Measurements from ENCODE around the gene RAB11A.
A peak's percentile ranks its signal among the peaks of the same experiment; 100 is the strongest.
"Not testable (repeated sequence)": the region's sequence is repeated elsewhere in the genome, so short reads cannot be mapped to it uniquely, and the experiment has no call there.

The RAB11A gene

DNA sequence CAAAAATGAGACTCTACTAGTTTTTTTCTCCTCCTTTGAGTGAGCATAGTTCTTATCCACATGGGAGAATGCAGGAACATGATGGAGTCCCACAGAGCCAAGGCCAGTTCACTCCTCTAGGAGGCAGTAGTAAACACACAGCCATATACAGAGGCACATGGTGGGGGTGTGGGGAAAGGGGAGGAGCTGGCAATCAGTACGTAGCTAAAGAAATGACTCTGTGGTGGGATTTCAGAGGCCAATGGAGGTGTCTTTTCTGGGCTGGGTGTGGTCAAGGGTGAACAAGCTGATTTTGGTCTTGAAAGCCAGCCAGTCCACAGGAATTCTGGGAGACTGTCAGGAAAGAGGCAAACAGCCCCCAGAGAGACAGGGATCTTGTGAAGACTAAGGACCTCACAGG is 6.6 kb upstream of the RAB11A start:
- DNase-seq = peak; percentile 78
- H3K4me1 ChIP-seq (ENCODE audit: control insufficient read depth, insufficient read depth, low read depth, low read length) = no peaks in the 10 kb centered on the region
- no peak overlapping the region for H3K4me3 ChIP-seq (ENCODE audit: insufficient read depth in 1 of 2, low read depth in 1 of 2, low read length in 2 of 2)
- H2BK12ac ChIP-seq (ENCODE audit: low read length in 2 of 2) = no peak overlapping the region
- H3K79me1 ChIP-seq (replicated peaks; ENCODE audit: low read length, poor library complexity, severe bottlenecking) = no peaks in the 10 kb centered on the region
- H3K23ac ChIP-seq (ENCODE audit: low read length in 2 of 2) = no peak overlapping the region
- H3K36me3 ChIP-seq (ENCODE audit: control insufficient read depth in 1 of 2, insufficient read depth in 2 of 2, low read depth in 1 of 2, low read length in 2 of 2) = no peaks in the 10 kb centered on the region
- H2BK15ac ChIP-seq (ENCODE audit: low read depth, poor library complexity, severe bottlenecking) = no peak overlapping the region
- no peak overlapping the region for H4K91ac ChIP-seq (ENCODE audit: low read length)
- H2BK5ac ChIP-seq (ENCODE audit: low read depth, low read length, poor library complexity, severe bottlenecking) = no peak overlapping the region
- H2AK5ac ChIP-seq (ENCODE audit: low read length, severe bottlenecking) = no peak overlapping the region
- 8% methylated on average over 1 of the region's 1 CpG for WGBS
- no peaks in the 10 kb centered on the region for H3K9me3 ChIP-seq (ENCODE audit: control insufficient read depth, low read length)
- no peak overlapping the region for H3K4me2 ChIP-seq (ENCODE audit: low read length, poor library complexity, severe bottlenecking)
- H3K27me3 ChIP-seq (ENCODE audit: control insufficient read depth in 1 of 2, insufficient read depth in 1 of 2, low read length in 2 of 2) = no peaks in the 10 kb centered on the region
- no peak overlapping the region for H3K14ac ChIP-seq (ENCODE audit: low read length in 2 of 2)
- no peak overlapping the region for H3K9ac ChIP-seq (ENCODE audit: low read length)
- no peak overlapping the region for H2BK120ac ChIP-seq (ENCODE audit: low read depth, low read length)
- no peak overlapping the region for H3K27ac ChIP-seq (ENCODE audit: low read length, poor library complexity, severe bottlenecking)
- peak overlapping the region; percentile 60 for H2AFZ ChIP-seq (ENCODE audit: low read depth, low read length)
- H3K4ac ChIP-seq (ENCODE audit: low read depth in 1 of 2, low read length in 2 of 2) = no peak overlapping the region
- no peak overlapping the region for H3K18ac ChIP-seq (ENCODE audit: low read depth in 1 of 2, low read length in 2 of 2)
- no peak overlapping the region for H4K8ac ChIP-seq (ENCODE audit: low read length)

DNA sequence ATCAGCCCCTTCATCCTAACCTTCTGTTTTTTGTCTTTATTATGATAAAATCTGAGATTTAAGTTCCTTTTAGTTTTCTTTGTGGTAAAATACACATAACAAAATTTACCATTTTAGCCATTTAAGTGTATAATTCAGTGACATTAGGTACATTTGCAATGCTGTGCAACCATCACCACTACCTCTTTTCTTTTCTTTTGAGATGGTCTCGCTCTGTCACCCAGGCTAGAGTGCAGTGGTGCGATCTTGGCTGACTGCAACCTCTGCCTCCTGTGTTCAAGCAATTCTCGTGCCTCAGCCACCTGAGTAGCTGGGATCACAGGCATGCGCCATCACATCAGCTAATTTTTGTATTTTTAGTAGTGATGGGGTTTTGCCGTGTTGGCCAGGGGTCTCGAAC is 6.2 kb upstream of the RAB11A start:
- no peak overlapping the region for H2BK12ac ChIP-seq (ENCODE audit: low read length in 2 of 2)
- H3K4ac ChIP-seq (ENCODE audit: low read depth in 1 of 2, low read length in 2 of 2) = no peak overlapping the region
- no peak overlapping the region for H3K4me3 ChIP-seq (ENCODE audit: insufficient read depth in 1 of 2, low read depth in 1 of 2, low read length in 2 of 2)
- no peak overlapping the region for H4K8ac ChIP-seq (ENCODE audit: low read length)
- H4K91ac ChIP-seq (ENCODE audit: low read length) = no peak overlapping the region
- no peak overlapping the region for H3K4me2 ChIP-seq (ENCODE audit: low read length, poor library complexity, severe bottlenecking)
- no peak overlapping the region for H3K23ac ChIP-seq (ENCODE audit: low read length in 2 of 2)
- no peak overlapping the region for H3K14ac ChIP-seq (ENCODE audit: low read length in 2 of 2)
- no peaks in the 10 kb centered on the region for H3K79me1 ChIP-seq (replicated peaks; ENCODE audit: low read length, poor library complexity, severe bottlenecking)
- H3K4me1 ChIP-seq (ENCODE audit: control insufficient read depth, insufficient read depth, low read depth, low read length) = no peaks in the 10 kb centered on the region
- no peak overlapping the region for H3K27ac ChIP-seq (ENCODE audit: low read length, poor library complexity, severe bottlenecking)
- no peak for DNase-seq
- H2AK5ac ChIP-seq (ENCODE audit: low read length, severe bottlenecking) = no peak overlapping the region
- no peak overlapping the region for H3K18ac ChIP-seq (ENCODE audit: low read depth in 1 of 2, low read length in 2 of 2)
- H2BK120ac ChIP-seq (ENCODE audit: low read depth, low read length) = no peak overlapping the region
- no peak overlapping the region for H2BK5ac ChIP-seq (ENCODE audit: low read depth, low read length, poor library complexity, severe bottlenecking)
- no peaks in the 10 kb centered on the region for H3K36me3 ChIP-seq (ENCODE audit: control insufficient read depth in 1 of 2, insufficient read depth in 2 of 2, low read depth in 1 of 2, low read length in 2 of 2)
- 96% methylated on average over 5 of the region's 6 CpGs for whole genome bisulfite sequencing
- no peaks in the 10 kb centered on the region for H3K27me3 ChIP-seq (ENCODE audit: control insufficient read depth in 1 of 2, insufficient read depth in 1 of 2, low read length in 2 of 2)
- no peak overlapping the region for H2BK15ac ChIP-seq (ENCODE audit: low read depth, poor library complexity, severe bottlenecking)
- no peak overlapping the region for H2AFZ ChIP-seq (ENCODE audit: low read depth, low read length)
- H3K9ac ChIP-seq (ENCODE audit: low read length) = no peak overlapping the region
- H3K9me3 ChIP-seq (ENCODE audit: control insufficient read depth, low read length) = no peaks in the 10 kb centered on the region

DNA sequence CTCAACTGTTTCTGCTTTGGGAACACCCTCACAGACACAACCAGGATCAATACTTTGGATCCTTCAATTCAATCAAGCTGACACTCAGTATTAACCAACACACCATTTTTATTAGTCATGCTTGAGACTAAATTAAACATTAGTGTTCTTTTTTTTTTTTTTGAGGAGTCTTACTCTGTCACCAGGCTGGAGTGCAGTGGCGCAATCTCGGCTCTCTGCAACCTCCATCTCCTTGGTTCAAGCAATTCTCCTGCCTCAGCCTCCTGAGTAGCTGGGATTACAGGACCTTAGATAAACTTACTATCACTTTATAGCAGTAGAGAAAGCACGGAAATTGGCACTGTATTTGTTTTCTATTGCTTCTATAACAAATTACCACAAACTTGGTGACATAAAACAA is 2.0 kb upstream of the RAB11A start:
- Histone ChIP-seq H3K9me3 (ENCODE audit: control insufficient read depth, low read length) (no peaks in the 10 kb centered on the region), H3K18ac (ENCODE audit: low read depth in 1 of 2, low read length in 2 of 2) (no peak overlapping the region), H3K4me2 (ENCODE audit: low read length, poor library complexity, severe bottlenecking) (no peak overlapping the region), H2BK120ac (ENCODE audit: low read depth, low read length) (no peak overlapping the region), H3K36me3 (ENCODE audit: control insufficient read depth in 1 of 2, insufficient read depth in 2 of 2, low read depth in 1 of 2, low read length in 2 of 2) (no peaks in the 10 kb centered on the region), H3K4me3 (ENCODE audit: insufficient read depth in 1 of 2, low read depth in 1 of 2, low read length in 2 of 2) (no peak overlapping the region), H2BK15ac (ENCODE audit: low read depth, poor library complexity, severe bottlenecking) (no peak overlapping the region), H4K91ac (ENCODE audit: low read length) (no peak overlapping the region), H3K14ac (ENCODE audit: low read length in 2 of 2) (no peak overlapping the region), H3K9ac (ENCODE audit: low read length) (no peak overlapping the region), H3K4ac (ENCODE audit: low read depth in 1 of 2, low read length in 2 of 2) (no peak overlapping the region), H3K79me1 (replicated peaks; ENCODE audit: low read length, poor library complexity, severe bottlenecking) (no peaks in the 10 kb centered on the region), H2BK12ac (ENCODE audit: low read length in 2 of 2) (no peak overlapping the region), H3K27ac (ENCODE audit: low read length, poor library complexity, severe bottlenecking) (no peak overlapping the region), H4K8ac (ENCODE audit: low read length) (no peak overlapping the region), H3K23ac (ENCODE audit: low read length in 2 of 2) (no peak overlapping the region), H3K4me1 (ENCODE audit: control insufficient read depth, insufficient read depth, low read depth, low read length) (peaks cover 3% of the 10 kb centered on the region), H2BK5ac (ENCODE audit: low read depth, low read length, poor library complexity, severe bottlenecking) (no peak overlapping the region), H2AK5ac (ENCODE audit: low read length, severe bottlenecking) (no peak overlapping the region), H3K27me3 (ENCODE audit: control insufficient read depth in 1 of 2, insufficient read depth in 1 of 2, low read length in 2 of 2) (no peaks in the 10 kb centered on the region), H2AFZ (ENCODE audit: low read depth, low read length) (no peak overlapping the region)
- WGBS = no CpG with 5 or more reads among the region's 3 CpGs
- peak; percentile 22 for DNase-seq

DNA sequence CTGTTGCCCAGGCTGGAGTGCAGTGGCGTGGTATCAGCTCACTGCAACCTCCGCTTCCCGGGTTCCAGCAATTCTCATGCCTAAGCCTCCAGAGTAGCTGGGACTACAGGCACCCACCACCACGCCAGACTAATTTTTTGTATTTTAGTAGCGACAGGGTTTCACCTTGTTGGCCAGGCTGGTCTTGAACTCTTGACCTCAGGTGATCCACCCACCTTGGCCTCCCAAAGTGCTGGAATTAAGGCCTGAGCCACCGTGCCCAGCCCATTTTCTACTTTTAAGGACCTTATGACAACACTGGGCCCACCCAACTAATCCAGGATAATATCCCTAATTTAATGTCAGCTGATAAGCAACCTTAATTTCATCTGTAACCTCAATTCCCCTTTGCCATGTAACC is 1.4 kb upstream of the RAB11A start:
- WGBS = 94% methylated on average over 6 of the region's 6 CpGs
- H3K27ac ChIP-seq (ENCODE audit: low read length, poor library complexity, severe bottlenecking); H2BK12ac ChIP-seq (ENCODE audit: low read length in 2 of 2); H4K8ac ChIP-seq (ENCODE audit: low read length); H4K91ac ChIP-seq (ENCODE audit: low read length); H3K9ac ChIP-seq (ENCODE audit: low read length); H3K18ac ChIP-seq (ENCODE audit: low read depth in 1 of 2, low read length in 2 of 2); H2BK15ac ChIP-seq (ENCODE audit: low read depth, poor library complexity, severe bottlenecking); H3K4me3 ChIP-seq (ENCODE audit: insufficient read depth in 1 of 2, low read depth in 1 of 2, low read length in 2 of 2); H3K36me3 ChIP-seq (ENCODE audit: control insufficient read depth in 1 of 2, insufficient read depth in 2 of 2, low read depth in 1 of 2, low read length in 2 of 2); H2AK5ac ChIP-seq (ENCODE audit: low read length, severe bottlenecking); H3K23ac ChIP-seq (ENCODE audit: low read length in 2 of 2); DNase-seq; H3K27me3 ChIP-seq (ENCODE audit: control insufficient read depth in 1 of 2, insufficient read depth in 1 of 2, low read length in 2 of 2); H3K4me1 ChIP-seq (ENCODE audit: control insufficient read depth, insufficient read depth, low read depth, low read length); H3K14ac ChIP-seq (ENCODE audit: low read length in 2 of 2); H3K4me2 ChIP-seq (ENCODE audit: low read length, poor library complexity, severe bottlenecking); H2AFZ ChIP-seq (ENCODE audit: low read depth, low read length); H3K9me3 ChIP-seq (ENCODE audit: control insufficient read depth, low read length); H2BK5ac ChIP-seq (ENCODE audit: low read depth, low read length, poor library complexity, severe bottlenecking); H3K4ac ChIP-seq (ENCODE audit: low read depth in 1 of 2, low read length in 2 of 2); H3K79me1 ChIP-seq (replicated peaks; ENCODE audit: low read length, poor library complexity, severe bottlenecking); H2BK120ac ChIP-seq (ENCODE audit: low read depth, low read length): not testable (repeated sequence)

Data from mesenchymal stem cell (in vitro differentiated cells and primary cell).